H1 (cell line): ENCODE data around the gene MYRIP. TPM values are rescaled to one million over a fixed set of nuclear protein-coding genes. Genes with fewer than 3 reads are reported as not detected.

ENCODE experiments used
- CTCF ChIA-PET: fragments of 300-600 bp; sonication (Branson Sonifier 250); formaldehyde crosslinking; loops from one replicate; lab custom pipeline; 2021; ENCODE audit not compliant: partially characterized antibody; lab: Charles Lee
- POLR2A ChIA-PET: fragments of 300-600 bp; sonication (Branson Sonifier 250); formaldehyde crosslinking; loops from one replicate; lab custom pipeline; 2021; ENCODE audit warnings: inconsistent platforms; ENCODE audit not compliant: partially characterized antibody; lab: Charles Lee
- DNase-seq, 2 experiments: peaks; one replicate each; pipeline versions ENCODE4 v3.0.0 to v3.0.0-alpha.2; 2010 to 2022; ENCODE audit warnings: low spot score in 2 of 2, low read depth in 1 of 2, mixed read lengths in 1 of 2
- FAIRE-seq: peaks from 2 replicates; lab custom pipeline; 2011; peaks lifted over from hg19 to GRCh38; lab: Jason Lieb, UNC
- H2AFZ ChIP-seq: 2 replicates; pipeline ENCODE4 v1.8.1; 2012; ENCODE audit warnings: low read length, inconsistent platforms
- H2AK5ac ChIP-seq: 2 replicates; pipeline ENCODE4 v1.6.1; 2013; ENCODE audit warnings: low read depth, low read length
- H2BK120ac ChIP-seq: replicated peaks from 2 replicates; pipeline ENCODE3; 2013; ENCODE audit warnings: low read depth, low read length, inconsistent platforms
- H2BK12ac ChIP-seq: 2 replicates; pipeline ENCODE4 v1.6.1; 2013; ENCODE audit warnings: low read depth, low read length
- H2BK15ac ChIP-seq: 2 replicates; pipeline ENCODE4 v1.6.1; 2013; ENCODE audit warnings: low read length
- H2BK20ac ChIP-seq: 2 replicates; pipeline ENCODE4 v1.6.1; 2013; ENCODE audit warnings: low read length
- H2BK5ac ChIP-seq: 2 replicates; pipeline ENCODE4 v1.6.1; 2013; ENCODE audit warnings: low read depth, low read length
- H3K14ac ChIP-seq: 2 replicates; pipeline ENCODE4 v1.6.1; 2013; ENCODE audit warnings: inconsistent platforms; ENCODE audit not compliant: insufficient read length
- H3K18ac ChIP-seq: 2 replicates; pipeline ENCODE4 v1.6.1; 2013; ENCODE audit warnings: low read length; ENCODE audit errors: extremely low read depth
- H3K23ac ChIP-seq: 2 replicates; pipeline ENCODE4 v1.6.1; 2013; ENCODE audit warnings: inconsistent platforms; ENCODE audit not compliant: insufficient read length
- H3K23me2 ChIP-seq: 2 replicates; pipeline ENCODE4 v1.6.1; 2013; ENCODE audit warnings: low read depth, low read length
- H3K27ac ChIP-seq: 2 replicates; pipeline ENCODE4 v1.6.1; 2011; ENCODE audit warnings: low read depth, low read length, inconsistent platforms
- H3K27me3 ChIP-seq, 4 experiments: replicated peaks in 1 of 4; 1 replicate in 1 of 4; 2 replicates in 3 of 4; pipeline versions ENCODE4 v1.6.1 to v1.8.1; 2011 to 2013; ENCODE audit warnings: low read length in 3 of 4, mild to moderate bottlenecking in 3 of 4, inconsistent platforms in 2 of 4, mixed read lengths in 2 of 4, moderate library complexity in 1 of 4; ENCODE audit not compliant: control insufficient read depth in 3 of 4, insufficient read depth in 3 of 4; ENCODE audit errors: extremely low read depth in 1 of 4
- H3K36me3 ChIP-seq, 4 experiments: 2 replicates each; pipeline versions ENCODE4 v1.6.1 to v1.8.1; 2011 to 2013; ENCODE audit warnings: mild to moderate bottlenecking in 4 of 4, low read length in 3 of 4, moderate library complexity in 2 of 4, control low read depth in 1 of 4, inconsistent platforms in 1 of 4; ENCODE audit not compliant: insufficient read depth in 4 of 4, control insufficient read depth in 2 of 4
- H3K4ac ChIP-seq: replicated peaks from 2 replicates; pipeline ENCODE3; 2013; ENCODE audit warnings: low read length, low read depth, mixed read lengths, inconsistent platforms; ENCODE audit not compliant: insufficient read length
- H3K4me1 ChIP-seq, 4 experiments: replicated peaks in 1 of 4; 1 replicate in 1 of 4; 2 replicates in 3 of 4; pipeline versions ENCODE4 v1.6.1 to v1.8.1; 2011 to 2013; ENCODE audit warnings: low read length in 3 of 4, inconsistent platforms in 2 of 4, mixed read lengths in 1 of 4; ENCODE audit not compliant: insufficient read depth in 4 of 4, control insufficient read depth in 3 of 4
- H3K4me2 ChIP-seq, 2 experiments: 2 replicates each; pipeline versions ENCODE4 v1.6.1 to v1.8.1; 2011 to 2013; ENCODE audit warnings: low read depth in 2 of 2, low read length in 2 of 2, control low read depth in 1 of 2, inconsistent platforms in 1 of 2, mild to moderate bottlenecking in 1 of 2; ENCODE audit not compliant: insufficient read depth in 1 of 2
- H3K4me3 ChIP-seq, 4 experiments: fragments of 200-600, 300-600 bp in 1 of 4; sonication (generic), shearing (Covaris generic), sonication (Bioruptor Twin) in 1 of 4; 2 replicates each; pipeline versions ENCODE4 v1.5.1 to v1.8.1; 2011 to 2016; ENCODE audit warnings: low read length in 4 of 4, low read depth in 3 of 4, control low read depth in 2 of 4, inconsistent platforms in 2 of 4, mild to moderate bottlenecking in 2 of 4, mixed read lengths in 1 of 4, moderate library complexity in 1 of 4; ENCODE audit not compliant: insufficient read depth in 2 of 4; ENCODE audit errors: extremely low read depth in 1 of 4
- H3K56ac ChIP-seq: replicated peaks from 2 replicates; pipeline ENCODE3; 2013; ENCODE audit warnings: low read depth, mild to moderate bottlenecking, mixed read lengths, low read length, inconsistent platforms; ENCODE audit not compliant: insufficient read length
- H3K79me1 ChIP-seq: 2 replicates; pipeline ENCODE4 v1.6.1; 2013; ENCODE audit warnings: low read depth, low read length, control low read depth
- H3K79me2 ChIP-seq, 2 experiments: 2 replicates each; pipeline versions ENCODE4 v1.6.1 to v1.8.1; 2012 to 2013; ENCODE audit warnings: low read length in 2 of 2, mild to moderate bottlenecking in 2 of 2, inconsistent platforms in 1 of 2; ENCODE audit not compliant: insufficient read depth in 2 of 2, control insufficient read depth in 1 of 2
- H3K9ac ChIP-seq, 4 experiments: replicated peaks in 1 of 4; 1 replicate in 1 of 4; 2 replicates in 3 of 4; pipeline versions ENCODE4 v1.6.1 to v1.8.1; 2011 to 2013; ENCODE audit warnings: low read depth in 3 of 4, low read length in 3 of 4, control low read depth in 2 of 4, mild to moderate bottlenecking in 2 of 4, moderate library complexity in 2 of 4, inconsistent platforms in 1 of 4; ENCODE audit errors: extremely low read depth in 1 of 4
- H3K9me3 ChIP-seq, 2 experiments: 2 replicates each; pipeline versions ENCODE4 v1.6.1 to v1.8.1; 2012 to 2013; ENCODE audit warnings: mild to moderate bottlenecking in 2 of 2, moderate library complexity in 2 of 2, control low read depth in 1 of 2, inconsistent platforms in 1 of 2, low read depth in 1 of 2, low read length in 1 of 2, mixed read lengths in 1 of 2; ENCODE audit not compliant: insufficient read depth in 2 of 2
- H4K20me1 ChIP-seq, 2 experiments: replicated peaks in 1 of 2; 2 replicates each; pipeline versions ENCODE3 to v1.8.1; 2011 to 2013; ENCODE audit warnings: inconsistent platforms in 2 of 2, low read length in 2 of 2, mild to moderate bottlenecking in 1 of 2; ENCODE audit not compliant: insufficient read depth in 2 of 2, control insufficient read depth in 1 of 2
- H4K5ac ChIP-seq: 2 replicates; pipeline ENCODE4 v1.6.1; 2013; ENCODE audit warnings: low read length, low read depth, mixed read lengths, inconsistent platforms; ENCODE audit not compliant: insufficient read length
- H4K8ac ChIP-seq: 2 replicates; pipeline ENCODE4 v1.8.0; 2013; ENCODE audit warnings: mild to moderate bottlenecking, moderate library complexity, low read length, inconsistent platforms; ENCODE audit not compliant: insufficient read depth; ENCODE audit errors: extremely low read depth
- H4K91ac ChIP-seq: replicated peaks from 2 replicates; pipeline ENCODE3; 2013; ENCODE audit warnings: low read length, mixed read lengths, inconsistent platforms; ENCODE audit not compliant: insufficient read length
- BRCA1 ChIP-seq: IDR thresholded peaks from 2 replicates; pipeline ENCODE4 v1.6.1; 2012; ENCODE audit warnings: low read depth, low read length, improper control_type of control experiment
- CHD2 ChIP-seq: IDR thresholded peaks from 2 replicates; pipeline ENCODE4 v1.6.1; 2012; ENCODE audit warnings: low read length, improper control_type of control experiment
- CTBP2 ChIP-seq: IDR thresholded peaks from 2 replicates; pipeline ENCODE4 v1.7.0; 2011; ENCODE audit warnings: borderline replicate concordance, mild to moderate bottlenecking, moderate library complexity, mixed read lengths, low read length; ENCODE audit not compliant: insufficient read depth, insufficient read length
- GTF2F1 ChIP-seq: IDR thresholded peaks from 2 replicates; pipeline ENCODE4 v1.6.1; 2012; ENCODE audit warnings: low read depth, low read length, improper control_type of control experiment, borderline replicate concordance
- HDAC2 ChIP-seq, 2 experiments: fragments of 300-600 bp in 1 of 2; sonication (generic) in 1 of 2; IDR thresholded peaks; 2 replicates each; pipeline ENCODE4 v1.6.1; 2011 to 2012; ENCODE audit warnings: low read depth in 2 of 2, low read length in 2 of 2, mild to moderate bottlenecking in 2 of 2, moderate library complexity in 2 of 2, borderline replicate concordance in 1 of 2, inconsistent platforms in 1 of 2
- NANOG ChIP-seq: IDR thresholded peaks from 2 replicates; pipeline ENCODE4 v1.6.1; 2011; ENCODE audit warnings: low read length, low read depth, mild to moderate bottlenecking, inconsistent platforms; ENCODE audit not compliant: insufficient read depth, poor library complexity, severe bottlenecking
- SRF ChIP-seq: IDR thresholded peaks from 2 replicates; pipeline ENCODE4 v1.6.1; 2011; ENCODE audit warnings: mild to moderate bottlenecking, low read depth, low read length, moderate library complexity
- TBP ChIP-seq: IDR thresholded peaks from 2 replicates; pipeline ENCODE4 v1.6.1; 2011; ENCODE audit warnings: low read depth, low read length, improper control_type of control experiment
- WGBS, 2 experiments: shearing (Covaris generic) in 1 of 2; methylation state at CpG; one replicate each; pipeline versions ENCODE4 v1.1.6 to v1.1.7; 2013 to 2015; ENCODE audit warnings: low lambda C conversion rate in 2 of 2, mixed read lengths in 2 of 2, inconsistent platforms in 1 of 2, low coverage in 1 of 2, missing lambda C conversion rate in 1 of 2; ENCODE audit not compliant: insufficient replicate concordance in 2 of 2, insufficient coverage in 1 of 2, insufficient read length in 1 of 2; ENCODE audit errors: extremely low coverage in 1 of 2, missing lambda C conversion rate in 1 of 2; 5-methylcytosine and 5-hydroxymethylcytosine counted together
- polyA plus RNA-seq, 7 experiments: library from polyadenylated mRNA; depleted of rRNA in 3 of 7; stranded (reverse) in 5 of 7; unstranded in 2 of 7; fragments of >200 nt in 5 of 7; fragments of 200-250 nt in 2 of 7; gene quantifications; 1 replicate in 5 of 7; 2 replicates in 1 of 7; 4 replicates in 1 of 7; pipeline versions ENCODE4 v1.2.1 to v1.2.3, GENCODE V29; 2011 to 2013; ENCODE audit warnings: missing spikeins in 2 of 7, mixed read lengths in 2 of 7
- total RNA-seq: library from RNA; stranded (reverse); fragmentation: NEBNext Ultra II Directional; extraction: Animal tissue kit (Norgen Biotek cat#: 25700); gene quantifications from 2 replicates; pipeline ENCODE4 v1.2.1, GENCODE V29; 2021
- TF ChIP-seq, protein P1 (sequence below): IDR thresholded peaks from 2 replicates; pipeline ENCODE4 v1.6.1; 2012; ENCODE audit warnings: inconsistent platforms
- TF ChIP-seq, protein P2 (sequence below), 3 experiments: IDR thresholded peaks; 1 replicate in 2 of 3; 2 replicates in 1 of 3; pipeline versions ENCODE4 v1.5.1 to v1.6.1; 2011; ENCODE audit warnings: low read length in 3 of 3, mild to moderate bottlenecking in 3 of 3, inconsistent platforms in 2 of 3, low read depth in 1 of 3, moderate library complexity in 1 of 3; ENCODE audit not compliant: insufficient read depth in 1 of 3; ENCODE audit errors: control extremely low read depth in 1 of 3

MYRIP gene
- total and polyA plus RNA-seq, 2 of the 8 experiments (the other 6 are each of a cell fraction or from before 2014, with no cell fraction given) = 0.54 to 4.3 TPM

DNA sequence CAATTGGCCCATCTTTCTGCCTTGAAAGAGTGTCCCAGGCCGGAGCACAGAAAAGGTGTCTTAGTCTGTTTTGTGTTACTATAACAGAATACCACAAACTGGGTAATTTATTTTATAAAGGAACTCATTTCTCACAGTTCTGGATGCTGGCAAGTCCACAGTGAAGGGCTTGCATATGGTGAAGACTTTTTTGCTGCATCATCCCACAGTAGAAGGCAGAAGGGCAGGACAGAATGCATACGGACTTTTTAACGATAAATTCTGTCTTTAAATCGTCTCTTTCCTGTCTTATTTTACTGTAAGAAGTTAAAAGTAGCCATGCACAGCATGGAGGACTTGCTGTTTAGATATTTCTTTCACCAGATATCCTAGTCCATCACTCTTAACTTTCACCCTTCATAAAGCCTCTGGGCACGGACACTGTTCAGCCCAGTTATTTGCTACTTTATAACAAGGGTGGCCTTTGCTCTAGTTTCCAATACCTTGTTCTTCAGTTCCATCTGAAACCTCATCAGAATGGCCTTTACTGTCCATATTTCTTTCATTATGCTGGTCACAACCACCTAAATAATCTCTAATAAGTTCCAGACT, 489.8 kb downstream of the MYRIP start:
- no peaks in the 10 kb centered on the region for H3K27me3 ChIP-seq
- H3K79me2 ChIP-seq = no peaks in the 10 kb centered on the region
- H3K27ac ChIP-seq = no peak overlapping the region
- FAIRE-seq = no peak
- H3K79me1 ChIP-seq = no peaks in the 10 kb centered on the region
- no peak overlapping the region for H2BK120ac ChIP-seq
- no peaks in the 10 kb centered on the region for H3K36me3 ChIP-seq
- no peak overlapping the region for H4K91ac ChIP-seq
- CTCF ChIA-PET = interaction anchor here (1.4 to 1.7 kb wide), 2 partner anchors 10 to 120 kb away, joined by 4 to 6 read pairs; no protein-coding TSS in a partner anchor
- no peaks in the 10 kb centered on the region for H3K23me2 ChIP-seq
- no peak overlapping the region for H2BK20ac ChIP-seq
- no peak overlapping the region for H2BK15ac ChIP-seq
- H3K4me1 ChIP-seq = no peaks in the 10 kb centered on the region
- H2AK5ac ChIP-seq = no peak overlapping the region
- H2BK12ac ChIP-seq = no peak overlapping the region
- H2AFZ ChIP-seq = no peak overlapping the region
- no peak overlapping the region for H3K23ac ChIP-seq
- H3K4ac ChIP-seq = no peak overlapping the region
- H3K56ac ChIP-seq = no peak overlapping the region
- no peak overlapping the region for H4K5ac ChIP-seq
- H3K9me3 ChIP-seq = no peaks in the 10 kb centered on the region
- H3K9ac ChIP-seq = no peak overlapping the region
- WGBS, 2 experiments = 93% methylated on average over 5 of the region's 5 CpGs; no CpG with 5 or more reads in 1 of the 2 experiments
- no peak overlapping the region for H3K4me3 ChIP-seq
- no peak overlapping the region for H3K18ac ChIP-seq
- H4K20me1 ChIP-seq = no peaks in the 10 kb centered on the region
- POLR2A ChIA-PET = interaction anchor here (1.0 to 1.1 kb wide), 2 partner anchors 9 to 11 kb away, joined by 3 to 4 read pairs; no protein-coding TSS in a partner anchor
- no peak overlapping the region for H2BK5ac ChIP-seq
- H3K14ac ChIP-seq = no peak overlapping the region
- H4K8ac ChIP-seq = no peak overlapping the region
- H3K4me2 ChIP-seq = no peak overlapping the region
- DNase-seq = no peak
- TF ChIP-seq CTBP2 = no peak
- TF ChIP-seq TBP = no peak
- TF ChIP-seq SRF = no peak
- no peak for TF ChIP-seq HDAC2 (IDR thresholded peaks at IDR 0.05; ENCODE audit: borderline replicate concordance in 1 of 2, low read depth in 2 of 2, low read length in 2 of 2)
- no peak for TF ChIP-seq NANOG
- TF ChIP-seq GTF2F1 = no peak
- TF ChIP-seq CHD2 = no peak
- TF ChIP-seq, protein P1, sequence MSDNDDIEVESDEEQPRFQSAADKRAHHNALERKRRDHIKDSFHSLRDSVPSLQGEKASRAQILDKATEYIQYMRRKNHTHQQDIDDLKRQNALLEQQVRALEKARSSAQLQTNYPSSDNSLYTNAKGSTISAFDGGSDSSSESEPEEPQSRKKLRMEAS = no peak
- no peak for TF ChIP-seq BRCA1
- TF ChIP-seq, protein P2, sequence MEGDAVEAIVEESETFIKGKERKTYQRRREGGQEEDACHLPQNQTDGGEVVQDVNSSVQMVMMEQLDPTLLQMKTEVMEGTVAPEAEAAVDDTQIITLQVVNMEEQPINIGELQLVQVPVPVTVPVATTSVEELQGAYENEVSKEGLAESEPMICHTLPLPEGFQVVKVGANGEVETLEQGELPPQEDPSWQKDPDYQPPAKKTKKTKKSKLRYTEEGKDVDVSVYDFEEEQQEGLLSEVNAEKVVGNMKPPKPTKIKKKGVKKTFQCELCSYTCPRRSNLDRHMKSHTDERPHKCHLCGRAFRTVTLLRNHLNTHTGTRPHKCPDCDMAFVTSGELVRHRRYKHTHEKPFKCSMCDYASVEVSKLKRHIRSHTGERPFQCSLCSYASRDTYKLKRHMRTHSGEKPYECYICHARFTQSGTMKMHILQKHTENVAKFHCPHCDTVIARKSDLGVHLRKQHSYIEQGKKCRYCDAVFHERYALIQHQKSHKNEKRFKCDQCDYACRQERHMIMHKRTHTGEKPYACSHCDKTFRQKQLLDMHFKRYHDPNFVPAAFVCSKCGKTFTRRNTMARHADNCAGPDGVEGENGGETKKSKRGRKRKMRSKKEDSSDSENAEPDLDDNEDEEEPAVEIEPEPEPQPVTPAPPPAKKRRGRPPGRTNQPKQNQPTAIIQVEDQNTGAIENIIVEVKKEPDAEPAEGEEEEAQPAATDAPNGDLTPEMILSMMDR (IDR thresholded peaks at IDR 0.05; ENCODE audit: control extremely low read depth in 1 of 3, insufficient read depth in 1 of 3, low read depth in 1 of 3, low read length in 3 of 3) = no peak
